Hematopoietic multipotent progenitor cell treated with erythropoietin and hydrocortisone succinate and interleukin-3 and kit ligand, for 17 days (in vitro differentiated cells): Measurements from ENCODE around the gene SLC5A2.
"Not testable (repeated sequence)": the region's sequence is repeated elsewhere in the genome, so short reads cannot be mapped to it uniquely, and the experiment has no call there.

Experiments
- DNase-seq: peaks from one replicate; pipeline ENCODE4 v3.0.0-alpha.2; 2015; ENCODE audit warnings: low spot score

The SLC5A2 gene

GRCh38 chr16:31529108-31529936 is 46.4 kb downstream of the SLC5A2 start:
- DNase-seq: peak; percentile 66

- no peak for DNase-seq
Observed at GRCh38 chr16:31529937-31530312, 47.0 kb downstream of the SLC5A2 start.

GRCh38 chr16:31530405-31530804 is 47.5 kb downstream of the SLC5A2 start:
- peak; percentile 28 for DNase-seq

GRCh38 chr16:31531096-31531495 is 48.2 kb downstream of the SLC5A2 start:
- no peak for DNase-seq

GRCh38 chr16:31532120-31532519 is 49.2 kb downstream of the SLC5A2 start:
- no peak for DNase-seq

GRCh38 chr16:31532896-31533295 is 50.0 kb downstream of the SLC5A2 start:
- DNase-seq: no peak

GRCh38 chr16:31535737-31536136 is 52.8 kb downstream of the SLC5A2 start:
- peak; percentile 27 for DNase-seq

GRCh38 chr16:31536804-31537361 is 54.0 kb downstream of the SLC5A2 start:
- no peak for DNase-seq

GRCh38 chr16:31537362-31538242 is 54.7 kb downstream of the SLC5A2 start:
- no peak for DNase-seq

- DNase-seq: not testable (repeated sequence)
Observed at GRCh38 chr16:31538243-31538598, 55.3 kb downstream of the SLC5A2 start.

GRCh38 chr16:31539762-31540161 is 56.8 kb downstream of the SLC5A2 start:
- DNase-seq: not testable (repeated sequence)
